ENCODE data around the gene NAA40. TPM values are rescaled to one million over a fixed set of nuclear protein-coding genes. Genes with fewer than 3 reads are reported as not detected.

Gene NAA40
- total and polyA plus RNA-seq, 10 of the 15 experiments (the other 5 are each of a cell fraction or from before 2014, with no cell fraction given) = 4.8 to 31.6 (median 22.2) TPM

DNA sequence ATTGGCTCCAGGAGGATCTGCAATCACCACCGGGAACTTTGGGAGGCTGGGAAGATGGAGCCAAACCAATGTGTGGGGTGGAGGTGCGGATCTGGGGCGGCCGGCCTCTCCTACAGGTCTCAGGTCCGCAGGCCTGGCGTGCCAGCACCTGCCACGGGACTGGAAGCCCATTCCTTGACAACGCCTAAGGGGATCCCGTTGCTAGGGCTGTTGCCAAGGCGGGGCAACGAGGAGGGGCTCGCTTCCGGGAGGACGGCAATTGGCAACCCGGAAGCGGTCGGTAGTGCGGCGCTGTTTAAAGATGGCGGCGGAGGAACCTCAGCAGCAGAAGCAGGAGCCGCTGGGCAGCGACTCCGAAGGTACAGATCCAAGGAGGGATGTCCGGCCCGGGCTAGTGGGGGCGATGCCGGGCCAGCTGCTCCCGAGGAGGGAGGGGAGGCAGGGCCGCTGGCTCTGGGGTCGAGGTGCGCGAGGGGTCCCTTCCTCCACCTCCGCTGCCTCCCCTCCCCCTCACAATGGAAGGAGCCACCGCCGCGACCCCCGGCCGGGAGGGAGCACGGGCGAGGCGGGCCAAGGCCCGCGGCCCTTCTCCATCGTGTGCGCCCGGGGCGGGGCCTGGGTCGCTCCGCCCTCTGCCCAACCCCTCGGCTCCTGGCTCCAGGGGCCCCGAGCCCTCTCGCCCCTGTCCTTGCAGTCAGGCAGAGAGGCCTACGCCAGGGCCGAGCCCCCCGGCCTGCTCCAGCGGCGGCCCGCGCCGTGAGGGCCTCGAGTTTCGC, 47.5 kb downstream of the NAA40 start, which contains the start of gene OTUB1 (continued):
- no peak for TF ChIP-seq RAD21 (IDR thresholded peaks at IDR 0.05; ENCODE audit: insufficient read depth, low read depth, low read length)
- peak; percentile 66 for TF ChIP-seq EED (IDR thresholded peaks at IDR 0.05; ENCODE audit: low read depth)
- TF ChIP-seq POU2F2 (IDR thresholded peaks at IDR 0.05; ENCODE audit: borderline replicate concordance, low read depth, low read length) = peak; percentile 68; the same call in 2 of the 3 replicates
- TF ChIP-seq, protein P1, sequence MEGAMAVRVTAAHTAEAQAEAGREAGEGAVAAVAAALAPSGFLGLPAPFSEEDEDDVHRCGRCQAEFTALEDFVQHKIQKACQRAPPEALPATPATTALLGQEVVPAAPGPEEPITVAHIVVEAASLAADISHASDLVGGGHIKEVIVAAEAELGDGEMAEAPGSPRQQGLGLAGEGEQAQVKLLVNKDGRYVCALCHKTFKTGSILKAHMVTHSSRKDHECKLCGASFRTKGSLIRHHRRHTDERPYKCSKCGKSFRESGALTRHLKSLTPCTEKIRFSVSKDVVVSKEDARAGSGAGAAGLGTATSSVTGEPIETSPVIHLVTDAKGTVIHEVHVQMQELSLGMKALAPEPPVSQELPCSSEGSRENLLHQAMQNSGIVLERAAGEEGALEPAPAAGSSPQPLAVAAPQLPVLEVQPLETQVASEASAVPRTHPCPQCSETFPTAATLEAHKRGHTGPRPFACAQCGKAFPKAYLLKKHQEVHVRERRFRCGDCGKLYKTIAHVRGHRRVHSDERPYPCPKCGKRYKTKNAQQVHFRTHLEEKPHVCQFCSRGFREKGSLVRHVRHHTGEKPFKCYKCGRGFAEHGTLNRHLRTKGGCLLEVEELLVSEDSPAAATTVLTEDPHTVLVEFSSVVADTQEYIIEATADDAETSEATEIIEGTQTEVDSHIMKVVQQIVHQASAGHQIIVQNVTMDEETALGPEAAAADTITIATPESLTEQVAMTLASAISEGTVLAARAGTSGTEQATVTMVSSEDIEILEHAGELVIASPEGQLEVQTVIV (IDR thresholded peaks at IDR 0.05; ENCODE audit: borderline replicate concordance, partially characterized antibody) = peak; percentile 87
- no peak for TF ChIP-seq MTA3 (IDR thresholded peaks at IDR 0.05; ENCODE audit: borderline replicate concordance, low read length)
- TF ChIP-seq, protein P2, sequence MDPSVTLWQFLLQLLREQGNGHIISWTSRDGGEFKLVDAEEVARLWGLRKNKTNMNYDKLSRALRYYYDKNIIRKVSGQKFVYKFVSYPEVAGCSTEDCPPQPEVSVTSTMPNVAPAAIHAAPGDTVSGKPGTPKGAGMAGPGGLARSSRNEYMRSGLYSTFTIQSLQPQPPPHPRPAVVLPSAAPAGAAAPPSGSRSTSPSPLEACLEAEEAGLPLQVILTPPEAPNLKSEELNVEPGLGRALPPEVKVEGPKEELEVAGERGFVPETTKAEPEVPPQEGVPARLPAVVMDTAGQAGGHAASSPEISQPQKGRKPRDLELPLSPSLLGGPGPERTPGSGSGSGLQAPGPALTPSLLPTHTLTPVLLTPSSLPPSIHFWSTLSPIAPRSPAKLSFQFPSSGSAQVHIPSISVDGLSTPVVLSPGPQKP (IDR thresholded peaks at IDR 0.05; ENCODE audit: low read depth, low read length) = peak; percentile 46; the same call in 1 of the 2 replicates
- TF ChIP-seq, protein P3, sequence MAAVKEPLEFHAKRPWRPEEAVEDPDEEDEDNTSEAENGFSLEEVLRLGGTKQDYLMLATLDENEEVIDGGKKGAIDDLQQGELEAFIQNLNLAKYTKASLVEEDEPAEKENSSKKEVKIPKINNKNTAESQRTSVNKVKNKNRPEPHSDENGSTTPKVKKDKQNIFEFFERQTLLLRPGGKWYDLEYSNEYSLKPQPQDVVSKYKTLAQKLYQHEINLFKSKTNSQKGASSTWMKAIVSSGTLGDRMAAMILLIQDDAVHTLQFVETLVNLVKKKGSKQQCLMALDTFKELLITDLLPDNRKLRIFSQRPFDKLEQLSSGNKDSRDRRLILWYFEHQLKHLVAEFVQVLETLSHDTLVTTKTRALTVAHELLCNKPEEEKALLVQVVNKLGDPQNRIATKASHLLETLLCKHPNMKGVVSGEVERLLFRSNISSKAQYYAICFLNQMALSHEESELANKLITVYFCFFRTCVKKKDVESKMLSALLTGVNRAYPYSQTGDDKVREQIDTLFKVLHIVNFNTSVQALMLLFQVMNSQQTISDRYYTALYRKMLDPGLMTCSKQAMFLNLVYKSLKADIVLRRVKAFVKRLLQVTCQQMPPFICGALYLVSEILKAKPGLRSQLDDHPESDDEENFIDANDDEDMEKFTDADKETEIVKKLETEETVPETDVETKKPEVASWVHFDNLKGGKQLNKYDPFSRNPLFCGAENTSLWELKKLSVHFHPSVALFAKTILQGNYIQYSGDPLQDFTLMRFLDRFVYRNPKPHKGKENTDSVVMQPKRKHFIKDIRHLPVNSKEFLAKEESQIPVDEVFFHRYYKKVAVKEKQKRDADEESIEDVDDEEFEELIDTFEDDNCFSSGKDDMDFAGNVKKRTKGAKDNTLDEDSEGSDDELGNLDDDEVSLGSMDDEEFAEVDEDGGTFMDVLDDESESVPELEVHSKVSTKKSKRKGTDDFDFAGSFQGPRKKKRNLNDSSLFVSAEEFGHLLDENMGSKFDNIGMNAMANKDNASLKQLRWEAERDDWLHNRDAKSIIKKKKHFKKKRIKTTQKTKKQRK (IDR thresholded peaks at IDR 0.05; ENCODE audit: low read depth, low read length) = no peak
- peak; percentile 93 for TF ChIP-seq SMARCA5 (IDR thresholded peaks at IDR 0.05)
- TF ChIP-seq TCF7 (IDR thresholded peaks at IDR 0.05; ENCODE audit: borderline replicate concordance) = no peak
- TF ChIP-seq HDAC6 (IDR thresholded peaks at IDR 0.05; ENCODE audit: unreplicated experiment) = peak; percentile 41
- peak; percentile 52; the same call in 1 of the 2 replicates for TF ChIP-seq CBFB (IDR thresholded peaks at IDR 0.05; ENCODE audit: low read depth)
- peak; percentile 92 for TF ChIP-seq SIN3A (IDR thresholded peaks at IDR 0.05; ENCODE audit: low read depth, low read length)
- TF ChIP-seq ZNF24 (IDR thresholded peaks at IDR 0.05) = no peak
- TF ChIP-seq NBN (IDR thresholded peaks at IDR 0.05) = 0 out of 2 replicates have a peak, but pooled peaks have one; percentile 59
- TF ChIP-seq BRCA1 (IDR thresholded peaks at IDR 0.05; ENCODE audit: low read depth, low read length) = no peak
- TF ChIP-seq, protein P4, sequence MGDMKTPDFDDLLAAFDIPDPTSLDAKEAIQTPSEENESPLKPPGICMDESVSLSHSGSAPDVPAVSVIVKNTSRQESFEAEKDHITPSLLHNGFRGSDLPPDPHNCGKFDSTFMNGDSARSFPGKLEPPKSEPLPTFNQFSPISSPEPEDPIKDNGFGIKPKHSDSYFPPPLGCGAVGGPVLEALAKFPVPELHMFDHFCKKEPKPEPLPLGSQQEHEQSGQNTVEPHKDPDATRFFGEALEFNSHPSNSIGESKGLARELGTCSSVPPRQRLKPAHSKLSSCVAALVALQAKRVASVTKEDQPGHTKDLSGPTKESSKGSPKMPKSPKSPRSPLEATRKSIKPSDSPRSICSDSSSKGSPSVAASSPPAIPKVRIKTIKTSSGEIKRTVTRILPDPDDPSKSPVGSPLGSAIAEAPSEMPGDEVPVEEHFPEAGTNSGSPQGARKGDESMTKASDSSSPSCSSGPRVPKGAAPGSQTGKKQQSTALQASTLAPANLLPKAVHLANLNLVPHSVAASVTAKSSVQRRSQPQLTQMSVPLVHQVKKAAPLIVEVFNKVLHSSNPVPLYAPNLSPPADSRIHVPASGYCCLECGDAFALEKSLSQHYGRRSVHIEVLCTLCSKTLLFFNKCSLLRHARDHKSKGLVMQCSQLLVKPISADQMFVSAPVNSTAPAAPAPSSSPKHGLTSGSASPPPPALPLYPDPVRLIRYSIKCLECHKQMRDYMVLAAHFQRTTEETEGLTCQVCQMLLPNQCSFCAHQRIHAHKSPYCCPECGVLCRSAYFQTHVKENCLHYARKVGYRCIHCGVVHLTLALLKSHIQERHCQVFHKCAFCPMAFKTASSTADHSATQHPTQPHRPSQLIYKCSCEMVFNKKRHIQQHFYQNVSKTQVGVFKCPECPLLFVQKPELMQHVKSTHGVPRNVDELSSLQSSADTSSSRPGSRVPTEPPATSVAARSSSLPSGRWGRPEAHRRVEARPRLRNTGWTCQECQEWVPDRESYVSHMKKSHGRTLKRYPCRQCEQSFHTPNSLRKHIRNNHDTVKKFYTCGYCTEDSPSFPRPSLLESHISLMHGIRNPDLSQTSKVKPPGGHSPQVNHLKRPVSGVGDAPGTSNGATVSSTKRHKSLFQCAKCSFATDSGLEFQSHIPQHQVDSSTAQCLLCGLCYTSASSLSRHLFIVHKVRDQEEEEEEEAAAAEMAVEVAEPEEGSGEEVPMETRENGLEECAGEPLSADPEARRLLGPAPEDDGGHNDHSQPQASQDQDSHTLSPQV (IDR thresholded peaks at IDR 0.05) = no peak

All from GM12878 (cell line).